LNCAP (cell line): Measurements from ENCODE around the gene TUBB1.

Experiments used
- CTCF ChIP-seq: fragments of 450-650 bp; IDR thresholded peaks from 2 replicates; pipeline ENCODE4 v1.5.1; 2017; ENCODE audit warnings: mild to moderate bottlenecking

Gene TUBB1

GRCh38 chr20:59015812-59016711, 3.2 kb upstream of the TUBB1 start:
- no peak for TF ChIP-seq CTCF

DNA sequence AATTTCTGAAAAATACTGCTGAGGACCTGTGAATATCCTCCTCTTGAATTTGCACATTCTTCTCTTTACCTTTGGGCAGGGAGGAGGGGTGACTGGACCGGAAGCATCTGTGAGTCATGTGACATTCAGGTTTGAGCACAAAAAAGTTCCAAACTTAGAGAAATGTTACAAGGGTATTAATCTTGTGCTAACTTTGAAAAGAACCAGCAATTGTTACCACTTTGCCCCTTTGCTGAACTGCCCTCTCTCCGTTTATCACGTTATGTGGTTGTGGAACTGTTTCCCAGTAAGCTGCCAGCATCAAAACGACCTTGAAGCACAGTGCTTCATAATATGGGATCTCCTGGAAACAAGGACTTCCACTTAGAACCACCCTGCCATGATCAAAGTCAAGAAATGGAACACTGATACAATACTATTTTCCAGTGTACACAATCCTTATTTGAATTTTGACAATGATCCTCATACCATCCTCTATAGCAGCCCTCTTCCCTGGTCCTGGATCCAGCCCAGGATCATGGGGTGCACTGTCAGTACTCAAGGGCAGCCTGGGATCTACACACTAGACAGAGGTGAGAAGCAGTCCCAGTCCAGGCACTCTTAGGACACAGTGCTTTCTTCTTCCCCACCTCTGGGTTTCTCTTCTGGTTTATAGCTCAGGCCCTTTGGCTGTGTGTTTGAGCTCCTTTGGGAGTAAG, 2.3 kb upstream of the TUBB1 start:
- no peak for TF ChIP-seq CTCF

- TF ChIP-seq CTCF = no peak
These were observed 1.6 kb upstream of the TUBB1 start for GRCh38 chr20:59017493-59018231.

GRCh38 chr20:59018817-59019216, 412 bp upstream of the TUBB1 start:
- TF ChIP-seq CTCF = no peak

- no peak for TF ChIP-seq CTCF
These were observed 1.8 kb downstream of the TUBB1 start for GRCh38 chr20:59020938-59021551.

DNA sequence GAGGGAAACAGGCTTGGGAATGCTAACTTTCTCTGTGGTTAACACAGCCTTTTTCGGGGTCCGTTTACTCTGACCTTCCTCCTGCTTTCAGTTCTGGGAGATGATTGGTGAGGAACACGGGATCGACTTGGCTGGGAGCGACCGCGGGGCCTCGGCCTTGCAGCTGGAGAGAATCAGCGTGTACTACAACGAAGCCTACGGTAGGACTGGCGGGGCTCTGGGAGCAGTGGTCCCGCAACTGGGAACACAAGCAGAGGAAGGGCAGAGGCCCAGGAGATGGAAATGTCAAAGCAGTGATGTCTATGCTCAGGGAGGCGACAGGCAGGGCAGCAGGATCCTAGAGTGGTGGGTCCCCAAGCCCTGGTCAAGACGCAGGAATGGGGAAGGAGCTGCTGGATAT, 3.5 kb downstream of the TUBB1 start:
- TF ChIP-seq CTCF = no peak

- TF ChIP-seq CTCF = no peak
These were observed 4.4 kb downstream of the TUBB1 start for GRCh38 chr20:59023616-59024015.
